Measurements from ENCODE around the gene PNPLA2. TPM values are rescaled to one million over a fixed set of nuclear protein-coding genes. Genes with fewer than 3 reads are reported as not detected.
A peak's percentile ranks its signal among the peaks of the same experiment; 100 is the strongest.

Gene PNPLA2
- total and polyA plus RNA-seq, 2 of the 8 experiments (the other 6 are each of a cell fraction or from before 2014, with no cell fraction given), result 30.9 to 62.1 TPM

DNA sequence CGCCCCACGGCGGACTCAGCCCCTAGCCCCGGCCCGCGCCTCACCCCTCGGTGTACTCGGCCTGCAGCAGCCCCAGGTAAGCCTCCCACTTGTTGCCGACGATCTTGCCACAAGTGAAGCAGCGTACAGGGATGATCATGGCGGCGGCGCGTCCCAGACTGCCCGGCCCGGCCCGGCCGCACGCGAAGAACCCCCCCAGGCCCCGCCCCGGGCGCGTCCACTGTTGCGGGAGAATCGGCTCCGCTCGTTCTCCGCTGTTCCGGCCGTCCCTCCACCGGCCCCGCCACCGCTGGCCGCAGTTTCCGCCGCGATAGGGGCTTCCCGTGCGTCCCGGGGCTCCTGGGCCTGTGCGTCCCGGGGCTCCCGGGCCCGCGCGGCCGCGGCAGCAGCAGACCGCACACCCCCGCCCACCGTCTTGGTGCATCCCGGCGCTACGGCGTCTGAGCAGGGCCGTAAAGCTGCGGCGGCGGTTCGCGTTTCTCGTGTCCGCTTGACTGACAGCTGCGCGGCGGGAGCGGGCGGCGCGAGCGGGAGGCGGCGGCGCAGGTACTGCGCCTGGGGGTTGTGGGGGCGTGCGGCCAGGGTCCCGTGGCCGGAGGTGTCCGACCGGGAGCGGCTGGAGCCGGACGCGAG lies 23.8 kb downstream of the PNPLA2 start, which contains the start of the genes POLR2L and TSPAN4 (continued):
- TF ChIP-seq CREB1 (IDR thresholded peaks at IDR 0.05), result peak; percentile 61; the same call in 1 of the 2 replicates
- peak; percentile 77; the same call in 1 of the 2 replicates for TF ChIP-seq EGR1 (IDR thresholded peaks at IDR 0.05; ENCODE audit: borderline replicate concordance, low read depth, low read length)
- TF ChIP-seq POLR2AphosphoS5 (IDR thresholded peaks at IDR 0.05; ENCODE audit: low read depth, low read length), result peak; percentile 99

Data from H1 (cell line).